DMS153 treated with DMSO at 0.1 percent for 48 hours (cell line): ENCODE data around the gene PEX1.
A peak's percentile ranks its signal among the peaks of the same experiment; 100 is the strongest.
"Not testable (repeated sequence)": the region's sequence is repeated elsewhere in the genome, so short reads cannot be mapped to it uniquely, and the experiment has no call there.

Experiments used
- DNase-seq: peaks from one replicate; lab custom pipeline; 2025; ENCODE audit not compliant: unreplicated experiment; lab: John Stamatoyannopoulos, UW

PEX1 gene

DNA sequence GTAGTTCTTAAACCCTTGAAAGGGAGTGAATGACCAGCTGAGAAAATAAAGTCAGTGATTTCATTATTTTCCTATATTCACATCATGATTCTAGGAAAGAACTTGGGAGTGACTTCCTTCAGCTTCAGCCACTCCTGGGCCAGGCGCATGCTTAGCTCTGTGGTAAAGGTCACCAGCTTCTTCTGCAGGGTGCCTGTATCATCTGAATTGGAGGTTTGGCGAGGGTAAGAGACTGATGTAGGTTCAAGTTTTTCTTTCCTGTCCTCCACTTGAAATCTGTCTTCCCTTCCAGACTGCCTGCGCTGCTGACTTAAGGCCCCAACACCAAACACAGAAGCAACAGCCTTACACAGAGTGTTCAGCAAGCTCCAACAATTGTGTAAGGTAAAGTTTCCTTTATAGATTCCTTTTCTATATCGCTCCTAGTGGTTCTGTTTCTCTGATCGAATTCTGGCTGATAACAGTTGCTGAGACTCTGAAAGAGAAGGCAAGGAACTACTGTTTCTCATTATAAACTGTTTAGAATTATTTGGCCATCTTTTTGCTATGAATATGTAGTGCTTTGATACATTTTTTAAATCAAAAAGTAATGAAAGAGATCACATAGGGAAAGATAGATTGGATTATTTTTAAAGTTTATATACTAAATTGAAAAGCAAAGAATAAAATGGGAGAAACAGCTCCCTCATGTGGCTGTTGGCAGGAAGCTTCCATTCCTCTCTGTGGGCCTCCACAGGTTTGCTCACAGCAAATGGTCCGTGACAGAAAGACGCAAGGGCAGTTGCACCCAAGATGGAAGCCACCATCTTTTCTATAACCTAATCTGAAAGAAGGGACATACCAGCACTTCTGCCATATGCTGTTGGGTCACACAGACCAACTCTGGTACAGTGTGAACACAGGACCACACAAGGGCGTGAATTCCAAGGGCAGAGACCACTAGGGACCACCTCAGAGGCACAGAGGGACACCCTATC lies 67.0 kb downstream of the PEX1 start:
- peak; percentile 57 for DNase-seq

DNA sequence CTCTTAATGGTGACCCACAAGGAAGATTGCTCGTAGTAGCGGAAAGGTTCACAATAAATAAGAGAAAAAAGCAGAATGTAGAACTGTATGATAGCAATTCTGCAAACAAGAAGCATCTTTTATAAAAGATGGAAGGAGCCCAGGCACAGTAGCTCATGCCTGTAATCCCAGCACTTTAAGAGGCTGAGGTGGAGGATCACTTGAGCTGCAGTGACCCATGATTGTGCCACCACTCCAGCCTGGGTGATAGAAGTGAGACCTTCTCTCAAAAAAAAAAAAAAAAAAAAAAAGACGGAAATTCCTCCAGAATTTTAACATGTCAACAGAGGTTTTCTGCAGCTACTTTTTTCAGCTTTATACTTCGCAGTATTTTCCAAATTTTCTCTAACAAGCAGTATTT lies 67.8 kb downstream of the PEX1 start:
- DNase-seq, result no peak

DNA sequence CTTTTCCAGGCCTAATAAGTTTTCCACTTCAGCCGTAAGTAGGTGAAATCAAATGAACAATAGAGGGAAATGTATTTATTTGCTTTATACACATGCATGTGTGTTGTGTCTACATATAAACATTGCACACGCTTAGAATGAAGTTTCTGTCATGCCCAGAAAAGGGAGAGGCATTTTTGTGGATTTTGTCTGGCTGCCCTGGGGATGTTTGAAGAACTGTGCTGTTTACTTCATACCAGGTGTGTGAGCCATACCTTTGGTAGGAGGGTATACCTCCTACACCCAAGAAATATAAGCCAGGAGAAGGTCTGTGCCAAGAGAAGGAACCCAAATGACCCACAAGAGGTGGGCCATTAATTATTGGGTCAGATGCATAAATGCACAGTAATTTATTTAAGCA lies 68.2 kb downstream of the PEX1 start:
- no peak for DNase-seq

DNA sequence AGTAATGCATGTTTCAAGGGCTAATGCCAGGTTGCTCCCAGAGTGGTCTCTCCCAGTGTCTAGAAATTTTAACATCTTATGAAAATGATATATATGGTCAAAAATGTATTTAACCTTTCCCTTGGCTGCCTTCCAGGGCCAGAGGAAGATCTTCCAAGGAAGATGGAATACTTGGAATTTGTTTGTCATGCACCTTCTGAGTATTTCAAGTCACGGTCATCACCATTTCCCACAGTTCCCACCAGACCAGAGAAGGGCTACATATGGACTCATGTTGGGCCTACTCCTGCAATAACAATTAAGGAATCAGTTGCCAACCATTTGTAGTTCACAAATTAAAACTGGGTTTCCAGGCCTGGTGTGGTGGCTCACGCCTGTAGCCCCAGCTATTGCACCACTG lies 72.1 kb downstream of the PEX1 start:
- DNase-seq, result no peak

DNA sequence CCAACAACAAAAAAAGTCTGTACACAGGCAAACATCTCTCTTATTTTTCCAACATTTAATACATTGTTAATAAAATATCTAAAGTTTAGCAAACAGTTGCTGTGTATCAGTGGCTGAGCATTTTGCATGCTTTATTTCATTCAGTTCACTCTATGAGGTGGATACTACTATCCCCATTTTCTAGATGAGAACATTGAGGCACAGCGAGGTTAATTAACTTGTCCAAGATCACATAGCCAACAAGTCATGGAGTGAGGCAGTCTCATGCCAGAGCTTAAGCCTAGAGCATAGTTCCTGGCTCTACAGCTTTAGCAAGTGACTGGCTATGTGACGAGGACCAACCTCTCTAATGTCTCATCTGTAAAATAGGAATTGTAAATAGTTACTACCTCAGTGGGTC lies 76.7 kb downstream of the PEX1 start:
- DNase-seq, result no peak

DNA sequence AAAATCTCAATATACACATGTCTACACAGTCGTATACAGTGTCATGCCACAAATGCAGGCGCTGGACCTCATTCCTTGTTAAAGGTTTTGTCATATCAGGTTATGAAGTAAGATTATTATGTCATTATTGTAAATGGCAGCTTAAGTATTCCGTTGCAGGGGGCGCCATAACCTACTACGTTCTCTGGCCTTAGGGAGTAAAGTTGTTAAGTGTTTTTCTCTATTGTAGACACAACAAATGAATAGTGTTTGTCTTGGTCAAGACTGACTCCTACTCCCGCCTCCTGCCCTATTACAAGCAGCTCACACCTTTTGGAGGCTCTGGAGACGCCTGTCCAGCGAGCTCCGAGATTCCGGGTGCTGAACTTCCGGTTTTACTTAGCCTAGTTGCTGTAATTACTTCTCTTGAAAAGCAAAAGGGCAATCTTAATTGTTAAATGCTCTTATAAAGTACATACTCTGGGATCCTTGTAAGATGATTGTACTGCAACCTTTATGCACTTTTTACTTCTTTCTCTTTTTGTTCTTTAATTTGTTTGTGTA lies 80.0 kb downstream of the PEX1 start:
- peak; percentile 72 for DNase-seq

DNA sequence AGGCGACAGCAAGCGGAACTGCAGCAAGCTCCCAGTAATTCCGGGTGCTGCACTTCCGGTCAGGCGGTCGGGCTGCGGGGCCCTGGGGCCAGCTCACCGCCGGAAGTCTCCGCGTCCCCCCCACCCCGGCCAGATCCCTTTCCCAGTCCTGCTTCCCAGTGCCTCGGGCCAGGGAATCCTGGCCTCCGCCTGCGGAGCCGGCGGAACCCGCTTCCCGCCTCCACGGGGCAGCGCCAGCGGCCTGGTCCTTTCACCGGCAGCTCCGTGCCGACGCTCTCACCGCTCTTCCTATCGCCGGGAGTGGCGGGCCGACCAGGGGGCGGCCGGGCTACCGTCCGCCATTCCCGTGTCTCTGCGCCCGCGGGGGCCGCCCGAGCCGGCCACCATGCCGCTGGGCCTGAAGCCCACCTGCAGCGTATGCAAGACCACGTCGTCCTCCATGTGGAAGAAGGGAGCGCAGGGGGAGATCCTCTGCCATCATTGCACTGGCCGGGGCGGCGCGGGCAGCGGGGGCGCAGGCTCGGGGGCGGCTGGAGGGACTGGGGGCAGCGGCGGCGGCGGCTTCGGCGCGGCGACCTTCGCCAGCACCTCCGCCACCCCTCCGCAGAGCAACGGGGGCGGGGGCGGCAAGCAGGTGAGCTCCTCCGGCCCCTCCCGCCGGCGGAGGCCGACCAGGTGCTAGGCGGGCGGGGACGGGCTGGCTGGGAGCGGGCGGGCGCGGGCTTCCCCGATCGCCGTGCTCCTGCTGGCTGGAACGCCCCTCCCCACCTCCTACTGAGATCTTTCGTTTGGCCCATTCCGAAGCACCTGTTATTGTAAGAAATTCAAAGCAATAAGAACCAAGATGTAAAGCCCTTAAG lies 80.7 kb downstream of the PEX1 start, which contains the start of gene GATAD1:
Gene GATAD1 (plus strand): TSS at position 138 of the 860 bp plus-strand sequence. CDS start 248 bp downstream, at position 386.
- peak; percentile 87 for DNase-seq

DNA sequence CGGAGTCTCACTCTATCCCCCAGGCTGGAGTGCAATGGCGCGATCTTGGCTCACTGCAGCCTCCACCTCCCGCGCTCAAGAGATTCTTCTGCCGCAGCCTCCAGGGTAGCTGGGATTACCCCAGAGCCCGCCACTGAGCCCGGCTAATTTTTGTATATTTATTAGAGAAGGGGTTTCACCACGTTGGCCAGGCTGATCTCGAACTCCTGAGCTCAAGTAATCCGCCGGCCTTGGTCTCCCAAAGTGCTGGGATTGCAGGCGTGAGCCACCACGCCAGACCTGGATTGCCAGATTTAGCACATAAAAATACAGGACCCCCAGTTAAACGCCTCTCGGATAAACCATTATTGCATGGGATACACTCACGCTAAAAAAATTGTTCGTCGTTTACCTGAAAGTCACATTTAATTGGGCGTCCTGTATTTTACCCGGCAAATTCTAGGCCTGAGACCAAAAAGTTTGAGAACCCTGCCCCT lies 81.4 kb downstream of the PEX1 start:
- DNase-seq, result no peak

DNA sequence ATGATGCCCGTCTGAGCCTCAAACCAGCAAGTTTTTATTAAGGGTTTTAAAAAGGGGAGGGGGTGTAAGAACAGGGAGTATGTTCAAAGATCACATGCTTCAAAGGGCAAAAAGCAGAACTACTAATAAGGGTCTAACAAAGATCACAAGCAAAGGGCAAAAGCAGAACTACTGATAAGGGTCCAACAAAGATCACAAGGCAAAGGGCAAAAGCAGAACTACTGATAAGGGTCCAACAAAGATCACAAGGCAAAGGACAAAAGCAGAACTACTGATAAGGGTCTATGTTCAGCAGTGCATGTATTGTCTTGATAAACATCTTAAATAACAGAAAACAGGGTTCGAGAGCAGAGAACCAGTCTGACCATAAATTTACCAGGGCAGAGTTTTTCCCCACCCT lies 85.6 kb downstream of the PEX1 start:
- DNase-seq, result not testable (repeated sequence)

DNA sequence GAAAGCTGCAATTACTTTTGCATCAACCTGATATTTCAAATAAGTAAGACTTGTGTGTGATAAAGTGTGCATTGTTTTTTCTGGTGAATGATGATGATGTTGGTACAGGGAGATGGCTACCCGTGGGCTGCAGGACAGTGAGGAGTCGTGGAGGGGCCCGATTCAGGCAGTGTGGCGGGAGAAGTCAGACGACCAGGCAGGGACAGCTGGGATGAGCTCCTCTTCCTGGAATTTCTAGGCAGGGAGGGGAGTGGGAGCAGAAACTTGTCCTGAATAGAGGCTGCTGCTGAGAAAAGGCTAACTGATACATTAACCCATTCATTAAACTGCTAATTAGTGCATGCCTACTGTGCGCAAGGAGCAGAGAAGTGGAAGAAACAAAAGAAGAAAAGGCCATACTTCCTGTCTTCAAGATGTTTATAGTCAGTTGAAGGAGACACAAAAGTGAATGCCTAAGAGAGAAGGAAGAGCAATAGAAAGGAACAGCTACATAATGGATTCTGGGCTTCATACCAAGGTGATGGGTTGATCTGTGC lies 90.3 kb downstream of the PEX1 start:
- no peak for DNase-seq
